D721Med (cell line): Measurements from ENCODE around the gene RUNX2.
A peak's percentile ranks its signal among the peaks of the same experiment; 100 is the strongest.

Experiments used
- DNase-seq: peaks from one replicate; pipeline ENCODE4 v3.0.0; 2011; ENCODE audit warnings: low spot score; ENCODE audit not compliant: insufficient read length
- FAIRE-seq: peaks from 2 replicates; lab custom pipeline; 2011; peaks lifted over from hg19 to GRCh38; lab: Jason Lieb, UNC
- TF ChIP-seq, protein P1 (sequence below): IDR thresholded peaks from 2 replicates; pipeline ENCODE4 v1.5.1; 2012; ENCODE audit warnings: mild to moderate bottlenecking, control low read depth; ENCODE audit not compliant: insufficient read depth; ENCODE audit errors: missing control alignments

RUNX2 gene

DNA sequence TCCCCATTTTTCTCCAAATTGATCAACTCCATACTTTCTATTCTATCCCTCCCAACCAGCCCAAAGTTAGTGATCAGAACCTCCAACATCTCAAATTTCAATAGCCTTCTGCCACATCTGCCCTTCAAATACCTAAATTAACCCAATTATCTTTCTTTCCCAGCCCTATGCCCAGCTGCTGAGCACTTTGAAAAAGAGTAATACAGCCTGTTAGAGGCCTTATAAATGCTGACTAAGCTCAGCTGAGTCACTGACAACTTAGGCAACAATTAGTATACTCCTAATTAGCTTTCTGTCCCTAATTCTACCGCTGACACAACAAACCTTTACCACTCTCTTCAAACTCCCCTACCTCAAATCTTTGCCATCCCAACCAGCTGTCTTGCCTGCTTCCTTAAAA lies 23.5 kb downstream of the RUNX2 start:
- DNase-seq (no peak), FAIRE-seq (no peak)
- TF ChIP-seq, protein P1, sequence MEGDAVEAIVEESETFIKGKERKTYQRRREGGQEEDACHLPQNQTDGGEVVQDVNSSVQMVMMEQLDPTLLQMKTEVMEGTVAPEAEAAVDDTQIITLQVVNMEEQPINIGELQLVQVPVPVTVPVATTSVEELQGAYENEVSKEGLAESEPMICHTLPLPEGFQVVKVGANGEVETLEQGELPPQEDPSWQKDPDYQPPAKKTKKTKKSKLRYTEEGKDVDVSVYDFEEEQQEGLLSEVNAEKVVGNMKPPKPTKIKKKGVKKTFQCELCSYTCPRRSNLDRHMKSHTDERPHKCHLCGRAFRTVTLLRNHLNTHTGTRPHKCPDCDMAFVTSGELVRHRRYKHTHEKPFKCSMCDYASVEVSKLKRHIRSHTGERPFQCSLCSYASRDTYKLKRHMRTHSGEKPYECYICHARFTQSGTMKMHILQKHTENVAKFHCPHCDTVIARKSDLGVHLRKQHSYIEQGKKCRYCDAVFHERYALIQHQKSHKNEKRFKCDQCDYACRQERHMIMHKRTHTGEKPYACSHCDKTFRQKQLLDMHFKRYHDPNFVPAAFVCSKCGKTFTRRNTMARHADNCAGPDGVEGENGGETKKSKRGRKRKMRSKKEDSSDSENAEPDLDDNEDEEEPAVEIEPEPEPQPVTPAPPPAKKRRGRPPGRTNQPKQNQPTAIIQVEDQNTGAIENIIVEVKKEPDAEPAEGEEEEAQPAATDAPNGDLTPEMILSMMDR = no peak

DNA sequence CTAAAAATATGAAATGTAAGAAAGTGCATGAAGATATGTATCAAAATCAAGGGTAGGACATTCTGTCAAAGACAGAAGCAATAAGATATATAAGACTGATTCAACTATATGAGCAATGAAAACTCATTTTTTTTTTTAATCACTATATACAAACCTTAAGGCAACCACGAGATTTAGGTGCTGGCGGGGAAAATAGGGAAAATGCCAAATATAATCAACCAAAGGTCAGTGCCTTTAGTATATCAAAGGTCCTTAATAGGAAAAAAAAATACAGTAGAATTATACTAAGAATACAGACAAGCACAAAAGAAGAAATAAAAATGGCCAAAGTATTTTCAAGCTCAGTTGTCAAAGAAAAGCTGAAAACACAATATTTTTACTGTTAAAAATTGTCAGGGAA lies 25.5 kb downstream of the RUNX2 start:
- FAIRE-seq (no peak), DNase-seq (no peak)
- TF ChIP-seq, protein P1 = no peak

DNA sequence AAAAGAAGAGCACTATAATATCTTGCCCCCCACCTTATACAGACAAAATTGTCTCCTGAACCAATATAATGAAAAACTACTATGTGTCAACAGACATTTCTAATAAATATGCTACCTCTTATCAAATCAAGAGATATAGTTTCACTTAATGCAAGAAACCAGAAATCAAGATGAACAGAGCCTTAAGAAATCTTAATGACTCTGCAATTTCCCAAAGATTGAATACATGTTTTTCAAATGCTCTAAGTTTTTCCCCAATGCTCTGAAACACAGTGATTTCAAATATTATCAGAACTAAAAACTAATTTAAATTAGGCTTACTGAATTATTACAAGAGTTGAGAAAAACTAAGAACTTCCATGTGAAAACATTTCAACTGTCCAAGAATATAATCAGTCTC lies 36.3 kb downstream of the RUNX2 start:
- TF ChIP-seq, protein P1 = no peak
- DNase-seq (no peak), FAIRE-seq (no peak)

DNA sequence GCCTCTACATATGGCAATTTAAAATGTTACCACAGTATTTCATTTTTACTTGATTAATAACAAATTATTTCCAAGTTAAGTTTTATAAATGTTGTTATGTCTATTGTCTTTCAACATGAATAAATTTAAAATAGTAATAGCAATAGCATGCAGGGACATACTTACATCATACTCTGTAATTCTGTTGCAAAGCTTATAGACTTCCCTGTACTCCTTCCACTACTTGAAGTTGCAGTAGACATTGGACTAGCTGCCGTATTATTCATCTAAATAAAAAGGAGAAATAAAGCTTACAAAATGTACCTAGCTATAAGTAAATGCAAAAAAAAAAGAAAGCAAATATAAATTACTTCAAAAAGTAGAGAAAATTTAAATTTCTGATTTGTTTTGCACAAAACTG lies 36.9 kb downstream of the RUNX2 start:
- DNase-seq = no peak
- no peak for FAIRE-seq
- TF ChIP-seq, protein P1 = no peak

DNA sequence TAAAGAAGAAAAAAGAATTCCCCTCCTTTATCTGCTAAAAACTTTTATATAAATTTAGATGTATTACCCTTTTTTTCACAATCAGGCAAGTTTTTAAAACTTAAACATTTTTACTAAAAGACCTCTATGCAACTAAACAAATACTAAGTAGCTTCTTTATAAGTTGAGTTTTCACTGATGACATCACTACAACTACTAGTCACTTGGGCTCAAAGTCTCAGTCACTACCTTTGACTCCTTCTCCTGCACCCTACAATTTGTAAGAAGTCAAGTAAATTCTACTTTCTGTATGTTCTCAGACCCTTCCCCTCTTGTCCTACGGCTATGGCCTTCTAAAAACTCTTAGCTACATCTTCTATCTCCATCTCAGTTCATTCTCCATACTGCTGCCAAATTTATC lies 38.4 kb downstream of the RUNX2 start:
- DNase-seq (no peak), FAIRE-seq (no peak)
- TF ChIP-seq, protein P1 = no peak

DNA sequence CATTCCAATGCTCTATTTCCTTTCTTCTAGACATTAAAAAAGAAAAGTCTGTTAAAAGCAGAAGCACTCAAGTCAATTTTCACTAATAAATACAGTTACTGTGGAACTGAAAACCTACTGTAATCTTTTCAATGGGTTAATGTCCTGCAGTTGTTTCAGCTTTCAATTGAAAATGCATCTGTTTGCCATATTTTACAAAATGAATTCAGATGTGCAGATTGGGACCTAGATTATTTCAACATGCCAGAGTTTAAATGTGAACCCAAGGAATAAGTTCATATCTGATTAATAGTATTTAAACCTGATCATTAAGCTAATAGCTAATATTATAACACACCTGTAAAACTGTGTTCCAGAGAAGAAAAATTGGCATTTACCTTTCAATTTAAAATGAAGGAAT lies 39.9 kb downstream of the RUNX2 start:
- FAIRE-seq = peak; percentile 16
- DNase-seq = no peak
- TF ChIP-seq, protein P1 = no peak

DNA sequence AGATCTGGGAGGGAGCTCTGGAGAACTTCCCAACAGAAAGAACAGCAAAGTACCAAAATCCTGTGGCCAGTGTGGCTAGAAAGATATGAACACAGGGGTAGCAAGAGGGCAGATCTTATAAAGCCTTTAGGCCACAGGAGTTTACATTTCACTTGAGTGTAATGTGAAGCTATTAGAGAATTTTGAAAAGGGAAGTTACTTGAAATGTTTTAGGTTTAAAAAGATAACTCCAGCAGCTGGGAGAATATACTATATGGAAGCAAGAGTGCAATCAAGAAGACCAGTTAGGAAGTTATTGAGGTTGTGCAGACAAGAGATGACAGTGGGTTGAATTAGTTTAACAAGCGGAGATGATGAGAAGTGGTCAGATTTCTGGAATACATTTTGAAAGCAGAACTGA lies 41.7 kb downstream of the RUNX2 start:
- DNase-seq (no peak), FAIRE-seq (no peak)
- TF ChIP-seq, protein P1 = no peak
